GM13976 (cell line): ENCODE data around the gene TMTC2.

Source experiments
- DNase-seq: peaks from one replicate; pipeline ENCODE4 v3.0.0; 2012; ENCODE audit warnings: low spot score
- CTCF ChIP-seq: IDR thresholded peaks from 2 replicates; pipeline ENCODE4 v1.5.1; 2012; ENCODE audit warnings: borderline replicate concordance, mild to moderate bottlenecking; ENCODE audit not compliant: insufficient read depth; ENCODE audit errors: extremely low read depth, missing control alignments, control extremely low read depth
- in situ Hi-C: fragments of 300-500 bp; cut with MboI; formaldehyde crosslinking; loops from one replicate; pipeline ENCODE4 v1.12.0; 2022; ENCODE audit warnings: low sequenced_read_pairs, mixed read lengths, inconsistent platforms; ENCODE audit not compliant: unreplicated experiment

Gene TMTC2

GRCh38 chr12:82855872-82856271, 169.2 kb downstream of the TMTC2 start:
- in situ Hi-C loops = no loop called here
- TF ChIP-seq CTCF = no peak
- no peak for DNase-seq

- DNase-seq = no peak
- TF ChIP-seq CTCF = no peak
- in situ Hi-C loops = no loop called here
Observed at GRCh38 chr12:82857276-82857675, 170.6 kb downstream of the TMTC2 start.

- in situ Hi-C loops = no loop called here
- TF ChIP-seq CTCF = no peak
- DNase-seq = no peak
Observed at GRCh38 chr12:82857911-82858533, 171.3 kb downstream of the TMTC2 start.

GRCh38 chr12:82858534-82858917, 171.8 kb downstream of the TMTC2 start:
- no peak for TF ChIP-seq CTCF
- no peak for DNase-seq
- in situ Hi-C loops = no loop called here

GRCh38 chr12:82862069-82862841, 175.5 kb downstream of the TMTC2 start:
- no peak for DNase-seq
- no peak for TF ChIP-seq CTCF
- in situ Hi-C loops = no loop called here

- in situ Hi-C loops = no loop called here
- TF ChIP-seq CTCF = no peak
- no peak for DNase-seq
Observed at GRCh38 chr12:82862876-82863649, 176.4 kb downstream of the TMTC2 start.
